HEK293 (cell line): ENCODE data around the gene TNP2.

Experiments
- CTCF ChIA-PET: fragments of 350-600 bp; formaldehyde crosslinking; extraction: SDS; loops from one replicate; lab custom pipeline; 2021; ENCODE audit warnings: antibody characterized with exemption; lab: Yijun Ruan, JAX
- POLR2A ChIA-PET: fragments of 300-600 bp; formaldehyde crosslinking; extraction: SDS; loops from one replicate; lab custom pipeline; 2020; ENCODE audit warnings: antibody characterized with exemption, inconsistent platforms; lab: Yijun Ruan, JAX
- H3K27ac ChIP-seq: fragments of 200-500 bp; sonication (Bioruptor generic); 2 replicates; pipeline ENCODE4 v1.5.1; 2014; ENCODE audit warnings: low read depth, low read length, control low read depth, inconsistent platforms; ENCODE audit errors: extremely low read depth
- H3K36me3 ChIP-seq, 2 experiments: fragments of 200-500 bp in 1 of 2; sonication (Bioruptor generic) in 1 of 2; 1 replicate in 1 of 2; 2 replicates in 1 of 2; pipeline ENCODE4 v1.5.1; 2014 to 2017; ENCODE audit warnings: inconsistent platforms in 2 of 2, low read length in 2 of 2; ENCODE audit not compliant: control insufficient read depth in 2 of 2, insufficient read depth in 1 of 2
- H3K4me1 ChIP-seq: fragments of 200-500 bp; sonication (Bioruptor generic); 2 replicates; pipeline ENCODE4 v1.5.1; 2014; ENCODE audit warnings: mild to moderate bottlenecking, low read length, inconsistent platforms; ENCODE audit not compliant: control insufficient read depth, insufficient read depth
- H3K4me3 ChIP-seq: 2 replicates; pipeline ENCODE4 v1.5.1; 2011; ENCODE audit warnings: low read depth, mild to moderate bottlenecking, control low read depth, low read length, moderate library complexity
- H3K9me3 ChIP-seq: fragments of 200-500 bp; sonication (Bioruptor generic); 2 replicates; pipeline ENCODE4 v1.5.1; 2014; ENCODE audit warnings: low read depth, low read length, inconsistent platforms; ENCODE audit not compliant: control insufficient read depth, insufficient read depth
- EGR2 ChIP-seq: fragments of 450-650 bp; formaldehyde crosslinking; IDR thresholded peaks from 2 replicates; pipeline ENCODE4 v1.5.1; 2016; ENCODE audit warnings: low read depth, missing biosample characterization, missing genetic modification characterization
- IKZF3 ChIP-seq: fragments of 450-650 bp; IDR thresholded peaks from 2 replicates; pipeline ENCODE4 v1.5.0; 2018; ENCODE audit warnings: missing biosample characterization, mild to moderate bottlenecking, missing genetic modification characterization, moderate library complexity
- SCRT1 ChIP-seq: fragments of 450-650 bp; formaldehyde crosslinking; IDR thresholded peaks from 2 replicates; pipeline ENCODE4 v1.5.1; 2016; ENCODE audit warnings: missing biosample characterization, missing genetic modification characterization, borderline replicate concordance
- SCRT2 ChIP-seq: fragments of 450-650 bp; formaldehyde crosslinking; IDR thresholded peaks from 2 replicates; pipeline ENCODE4 v1.5.1; 2016; ENCODE audit warnings: missing biosample characterization, missing genetic modification characterization
- SP3 ChIP-seq: fragments of 450-650 bp; formaldehyde crosslinking; IDR thresholded peaks from 2 replicates; pipeline ENCODE4 v1.5.1; 2016; ENCODE audit warnings: missing biosample characterization, missing genetic modification characterization
- ZFHX2 ChIP-seq: fragments of 450-650 bp; formaldehyde crosslinking; conservative IDR thresholded peaks from 2 replicates; pipeline ENCODE4 v1.5.1; 2016; ENCODE audit warnings: missing biosample characterization, missing genetic modification characterization
- ZIC2 ChIP-seq: fragments of 450-650 bp; formaldehyde crosslinking; IDR thresholded peaks from 2 replicates; pipeline ENCODE4 v1.5.1; 2016; ENCODE audit warnings: missing biosample characterization, missing genetic modification characterization
- ZNF202 ChIP-seq: fragments of 450-650 bp; formaldehyde crosslinking; IDR thresholded peaks from 2 replicates; pipeline ENCODE4 v1.5.1; 2016; ENCODE audit warnings: missing biosample characterization, missing genetic modification characterization, borderline replicate concordance
- ZNF23 ChIP-seq: fragments of 450-650 bp; formaldehyde crosslinking; IDR thresholded peaks from 2 replicates; pipeline ENCODE4 v1.5.1; 2016; ENCODE audit warnings: missing biosample characterization, missing genetic modification characterization, borderline replicate concordance
- ZNF514 ChIP-seq: fragments of 450-650 bp; formaldehyde crosslinking; IDR thresholded peaks from 2 replicates; pipeline ENCODE4 v1.5.1; 2016; ENCODE audit warnings: missing biosample characterization, missing genetic modification characterization
- ZNF623 ChIP-seq: fragments of 450-650 bp; formaldehyde crosslinking; IDR thresholded peaks from 2 replicates; pipeline ENCODE4 v1.5.1; 2016; ENCODE audit warnings: missing biosample characterization, missing genetic modification characterization
- ZNF747 ChIP-seq: fragments of 450-650 bp; formaldehyde crosslinking; IDR thresholded peaks from 2 replicates; pipeline ENCODE4 v1.5.1; 2016; ENCODE audit warnings: missing biosample characterization, missing genetic modification characterization
- TF ChIP-seq, protein P1 (sequence below): fragments of 450-650 bp; formaldehyde crosslinking; IDR thresholded peaks from 2 replicates; pipeline ENCODE4 v1.5.1; 2016; ENCODE audit warnings: missing biosample characterization, missing genetic modification characterization
- TF ChIP-seq, protein P2 (sequence below): fragments of 450-650 bp; formaldehyde crosslinking; IDR thresholded peaks from 2 replicates; pipeline ENCODE4 v1.5.1; 2017; ENCODE audit warnings: missing biosample characterization, missing genetic modification characterization

TNP2 gene

GRCh38 chr16:11229432-11229831 is 39.7 kb downstream of the TNP2 start (continued):
- TF ChIP-seq, protein P1, sequence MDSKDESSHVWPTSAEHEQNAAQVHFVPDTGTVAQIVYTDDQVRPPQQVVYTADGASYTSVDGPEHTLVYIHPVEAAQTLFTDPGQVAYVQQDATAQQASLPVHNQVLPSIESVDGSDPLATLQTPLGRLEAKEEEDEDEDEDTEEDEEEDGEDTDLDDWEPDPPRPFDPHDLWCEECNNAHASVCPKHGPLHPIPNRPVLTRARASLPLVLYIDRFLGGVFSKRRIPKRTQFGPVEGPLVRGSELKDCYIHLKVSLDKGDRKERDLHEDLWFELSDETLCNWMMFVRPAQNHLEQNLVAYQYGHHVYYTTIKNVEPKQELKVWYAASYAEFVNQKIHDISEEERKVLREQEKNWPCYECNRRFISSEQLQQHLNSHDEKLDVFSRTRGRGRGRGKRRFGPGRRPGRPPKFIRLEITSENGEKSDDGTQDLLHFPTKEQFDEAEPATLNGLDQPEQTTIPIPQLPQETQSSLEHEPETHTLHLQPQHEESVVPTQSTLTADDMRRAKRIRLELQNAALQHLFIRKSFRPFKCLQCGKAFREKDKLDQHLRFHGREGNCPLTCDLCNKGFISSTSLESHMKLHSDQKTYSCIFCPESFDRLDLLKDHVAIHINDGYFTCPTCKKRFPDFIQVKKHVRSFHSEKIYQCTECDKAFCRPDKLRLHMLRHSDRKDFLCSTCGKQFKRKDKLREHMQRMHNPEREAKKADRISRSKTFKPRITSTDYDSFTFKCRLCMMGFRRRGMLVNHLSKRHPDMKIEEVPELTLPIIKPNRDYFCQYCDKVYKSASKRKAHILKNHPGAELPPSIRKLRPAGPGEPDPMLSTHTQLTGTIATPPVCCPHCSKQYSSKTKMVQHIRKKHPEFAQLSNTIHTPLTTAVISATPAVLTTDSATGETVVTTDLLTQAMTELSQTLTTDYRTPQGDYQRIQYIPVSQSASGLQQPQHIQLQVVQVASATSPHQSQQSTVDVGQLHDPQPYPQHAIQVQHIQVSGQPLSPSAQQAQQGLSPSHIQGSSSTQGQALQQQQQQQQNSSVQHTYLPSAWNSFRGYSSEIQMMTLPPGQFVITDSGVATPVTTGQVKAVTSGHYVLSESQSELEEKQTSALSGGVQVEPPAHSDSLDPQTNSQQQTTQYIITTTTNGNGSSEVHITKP (tag by site-specific recombination): no peak
- TF ChIP-seq EGR2 (peak; percentile 58; the same call in 1 of the 2 replicates), ZFHX2 (peak; percentile 57), ZIC2 (no peak), SP3 (tag by site-specific recombination) (no peak), ZNF747 (tag by site-specific recombination) (no peak), IKZF3 (tag by site-specific recombination) (no peak), ZNF202 (tag by site-specific recombination) (no peak)

GRCh38 chr16:11225677-11226549 is 43.2 kb downstream of the TNP2 start:
- Histone ChIP-seq H3K36me3 (no peaks in the 10 kb centered on the region), H3K27ac (no peak overlapping the region), H3K9me3 (no peaks in the 10 kb centered on the region), H3K4me3 (no peak overlapping the region), H3K4me1 (no peaks in the 10 kb centered on the region)
- POLR2A ChIA-PET: no interaction called here
- TF ChIP-seq SCRT1 (0 out of 2 replicates have a peak, but pooled peaks have one; percentile 12), ZNF514 (tag by site-specific recombination) (no peak), SCRT2 (tag by site-specific recombination) (0 out of 2 replicates have a peak, but pooled peaks have one; percentile 24), ZNF623 (peak; percentile 88)
- CTCF ChIA-PET: interaction anchor here (0.6 to 0.7 kb wide), 2 partner anchors 147 to 180 kb away, joined by 3 to 4 read pairs; no protein-coding TSS in a partner anchor

GRCh38 chr16:11224894-11225676 is 44.0 kb downstream of the TNP2 start:
- CTCF ChIA-PET: interaction anchor here (0.6 to 0.7 kb wide), 2 partner anchors 147 to 181 kb away, joined by 3 to 4 read pairs; no protein-coding TSS in a partner anchor
- Histone ChIP-seq H3K4me3 (no peak overlapping the region), H3K36me3 (no peaks in the 10 kb centered on the region), H3K4me1 (no peaks in the 10 kb centered on the region), H3K9me3 (no peaks in the 10 kb centered on the region), H3K27ac (no peak overlapping the region)
- POLR2A ChIA-PET: no interaction called here
- TF ChIP-seq, protein P2, sequence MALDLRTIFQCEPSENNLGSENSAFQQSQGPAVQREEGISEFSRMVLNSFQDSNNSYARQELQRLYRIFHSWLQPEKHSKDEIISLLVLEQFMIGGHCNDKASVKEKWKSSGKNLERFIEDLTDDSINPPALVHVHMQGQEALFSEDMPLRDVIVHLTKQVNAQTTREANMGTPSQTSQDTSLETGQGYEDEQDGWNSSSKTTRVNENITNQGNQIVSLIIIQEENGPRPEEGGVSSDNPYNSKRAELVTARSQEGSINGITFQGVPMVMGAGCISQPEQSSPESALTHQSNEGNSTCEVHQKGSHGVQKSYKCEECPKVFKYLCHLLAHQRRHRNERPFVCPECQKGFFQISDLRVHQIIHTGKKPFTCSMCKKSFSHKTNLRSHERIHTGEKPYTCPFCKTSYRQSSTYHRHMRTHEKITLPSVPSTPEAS: 0 out of 2 replicates have a peak, but pooled peaks have one; percentile 61
- no peak for TF ChIP-seq ZNF23 (tag by site-specific recombination)
